ENCODE results near the gene MEGF8.

MEGF8 gene

DNA sequence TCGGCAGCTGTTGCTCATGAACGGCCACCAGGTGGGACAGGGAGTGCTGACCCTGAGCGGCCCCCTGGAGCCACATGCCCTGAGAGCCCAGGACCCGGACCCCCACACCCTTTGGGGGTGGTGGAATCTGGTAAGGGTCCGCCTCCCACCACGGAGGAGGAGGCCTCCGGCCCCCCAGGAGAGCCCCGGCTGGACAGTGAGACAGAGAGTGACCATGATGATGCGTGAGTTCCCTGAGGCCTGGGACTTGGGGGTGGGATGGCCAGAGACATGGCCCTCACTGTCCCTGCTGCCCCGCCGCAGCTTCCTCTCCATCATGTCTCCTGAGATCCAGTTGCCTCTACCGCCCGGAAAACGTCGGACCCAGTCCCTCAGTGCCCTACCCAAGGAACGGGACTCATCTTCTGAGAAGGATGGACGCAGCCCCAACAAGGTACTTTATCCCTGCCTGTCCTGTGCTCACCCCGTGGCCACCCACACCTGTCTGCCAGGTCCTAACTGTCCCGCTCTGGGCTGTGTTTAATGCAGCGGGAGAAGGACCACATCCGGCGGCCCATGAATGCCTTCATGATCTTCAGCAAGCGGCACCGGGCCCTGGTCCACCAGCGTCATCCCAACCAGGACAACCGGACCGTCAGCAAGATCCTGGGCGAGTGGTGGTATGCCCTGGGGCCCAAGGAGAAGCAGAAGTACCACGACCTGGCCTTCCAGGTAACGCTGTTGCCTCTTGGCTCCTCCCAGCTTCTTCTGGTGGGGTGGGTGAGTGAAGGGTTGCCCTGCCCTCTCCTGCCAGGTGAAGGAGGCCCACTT lies 38.2 kb upstream of the MEGF8 start:
- ATAC-seq, result no peak
- TF ChIP-seq TCF4 (CRISPR knock-in tag; IDR thresholded peaks at IDR 0.05; ENCODE audit: borderline replicate concordance) (no peak), PATZ1 (CRISPR knock-in tag; IDR thresholded peaks at IDR 0.05; ENCODE audit: borderline replicate concordance) (no peak), ZC3H10 (CRISPR knock-in tag; IDR thresholded peaks at IDR 0.05) (no peak), RARB (CRISPR knock-in tag; IDR thresholded peaks at IDR 0.05) (no peak), ZFP3 (CRISPR knock-in tag; IDR thresholded peaks at IDR 0.05) (no peak), ZNF8 (CRISPR knock-in tag; IDR thresholded peaks at IDR 0.05) (no peak), ESRRG (CRISPR knock-in tag; IDR thresholded peaks at IDR 0.05) (no peak), TOX (CRISPR knock-in tag; IDR thresholded peaks at IDR 0.05; ENCODE audit: borderline replicate concordance) (no peak), TSHZ2 (CRISPR knock-in tag; IDR thresholded peaks at IDR 0.05) (no peak), CREB5 (CRISPR knock-in tag; IDR thresholded peaks at IDR 0.05; ENCODE audit: low read depth) (no peak), ZNF565 (CRISPR knock-in tag; conservative IDR thresholded peaks at IDR 0.05; ENCODE audit: low read depth) (no peak), ISL1 (CRISPR knock-in tag; IDR thresholded peaks at IDR 0.05) (no peak), SNAI2 (CRISPR knock-in tag; IDR thresholded peaks at IDR 0.05) (no peak)
- TF ChIP-seq, protein P1, sequence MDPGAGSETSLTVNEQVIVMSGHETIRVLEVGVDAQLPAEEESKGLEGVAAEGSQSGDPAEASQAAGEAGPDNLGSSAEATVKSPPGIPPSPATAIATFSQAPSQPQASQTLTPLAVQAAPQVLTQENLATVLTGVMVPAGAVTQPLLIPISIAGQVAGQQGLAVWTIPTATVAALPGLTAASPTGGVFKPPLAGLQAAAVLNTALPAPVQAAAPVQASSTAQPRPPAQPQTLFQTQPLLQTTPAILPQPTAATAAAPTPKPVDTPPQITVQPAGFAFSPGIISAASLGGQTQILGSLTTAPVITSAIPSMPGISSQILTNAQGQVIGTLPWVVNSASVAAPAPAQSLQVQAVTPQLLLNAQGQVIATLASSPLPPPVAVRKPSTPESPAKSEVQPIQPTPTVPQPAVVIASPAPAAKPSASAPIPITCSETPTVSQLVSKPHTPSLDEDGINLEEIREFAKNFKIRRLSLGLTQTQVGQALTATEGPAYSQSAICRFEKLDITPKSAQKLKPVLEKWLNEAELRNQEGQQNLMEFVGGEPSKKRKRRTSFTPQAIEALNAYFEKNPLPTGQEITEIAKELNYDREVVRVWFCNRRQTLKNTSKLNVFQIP (CRISPR knock-in tag; IDR thresholded peaks at IDR 0.05; ENCODE audit: borderline replicate concordance, low read depth), result no peak

DNA sequence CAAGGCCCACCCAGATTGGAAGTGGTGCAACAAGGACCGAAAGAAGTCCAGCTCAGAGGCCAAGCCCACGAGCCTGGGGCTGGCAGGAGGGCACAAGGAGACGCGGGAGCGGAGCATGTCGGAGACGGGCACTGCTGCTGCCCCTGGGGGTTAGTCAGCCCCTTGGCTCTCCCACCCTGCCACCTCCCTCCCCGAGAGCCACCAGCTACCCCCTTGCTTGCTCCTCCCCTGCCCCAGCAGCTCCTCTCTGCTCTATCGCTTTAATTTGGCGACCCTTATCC lies 37.7 kb upstream of the MEGF8 start:
- TF ChIP-seq ESRRG (CRISPR knock-in tag; IDR thresholded peaks at IDR 0.05) (no peak), SNAI2 (CRISPR knock-in tag; IDR thresholded peaks at IDR 0.05) (no peak), GLIS3 (CRISPR knock-in tag; IDR thresholded peaks at IDR 0.05) (no peak), ARNTL (CRISPR knock-in tag; IDR thresholded peaks at IDR 0.05; ENCODE audit: borderline replicate concordance, low read depth) (no peak), ISL1 (CRISPR knock-in tag; IDR thresholded peaks at IDR 0.05) (no peak), ZFP3 (CRISPR knock-in tag; IDR thresholded peaks at IDR 0.05) (no peak), CREB5 (CRISPR knock-in tag; IDR thresholded peaks at IDR 0.05; ENCODE audit: low read depth) (no peak), CSDC2 (CRISPR knock-in tag; IDR thresholded peaks at IDR 0.05) (no peak), PPARA (CRISPR knock-in tag; IDR thresholded peaks at IDR 0.05; ENCODE audit: borderline replicate concordance) (no peak), PATZ1 (CRISPR knock-in tag; IDR thresholded peaks at IDR 0.05; ENCODE audit: borderline replicate concordance) (no peak), BACH2 (CRISPR knock-in tag; IDR thresholded peaks at IDR 0.05; ENCODE audit: borderline replicate concordance) (no peak), ZNF565 (CRISPR knock-in tag; conservative IDR thresholded peaks at IDR 0.05; ENCODE audit: low read depth) (no peak), TSHZ2 (CRISPR knock-in tag; IDR thresholded peaks at IDR 0.05) (no peak)
- no peak for ATAC-seq

Data from SK-N-SH treated with all-trans-retinoic acid at 6 μM for 48 hours (cell line).